ENCODE results near the gene SLC22A15. TPM values are rescaled to one million over a fixed set of nuclear protein-coding genes. Genes with fewer than 3 reads are reported as not detected.
A peak's percentile ranks its signal among the peaks of the same experiment; 100 is the strongest.

The SLC22A15 gene
- polyA plus RNA-seq, 1 donor (not counting 4 experiments of a cell fraction or from before 2014, with no cell fraction given): 14.9 TPM

DNA sequence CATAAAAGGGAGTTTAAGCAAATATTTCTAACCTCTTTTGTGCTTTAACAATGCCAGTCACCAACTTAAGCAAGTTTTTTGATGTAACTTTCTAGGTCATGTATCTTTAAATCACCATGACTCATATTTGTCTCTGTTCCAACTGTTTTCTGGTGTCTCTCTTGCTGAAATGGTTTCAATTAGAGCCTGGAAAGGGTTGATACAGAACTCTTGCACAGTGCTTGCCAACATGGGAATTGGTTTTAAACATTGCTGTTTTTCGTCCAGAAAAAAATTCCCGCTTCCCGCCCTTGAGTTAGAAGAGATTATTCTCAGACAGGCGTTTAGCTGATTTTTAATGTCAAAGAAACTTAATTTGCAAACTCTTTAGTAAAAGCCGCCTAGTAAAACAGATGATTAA is 46.4 kb upstream of the SLC22A15 start:
- no peaks in the 10 kb centered on the region for H4K20me1 ChIP-seq (ENCODE audit: control insufficient read depth, extremely low read depth, insufficient read depth, low read length)
- no peak overlapping the region for H3K9ac ChIP-seq (ENCODE audit: control insufficient read depth, extremely low read depth, insufficient read depth, low read length)
- no peaks in the 10 kb centered on the region for H3K79me2 ChIP-seq (ENCODE audit: control insufficient read depth, insufficient read depth, low read length)
- FAIRE-seq: peak; percentile 92
- no peak overlapping the region for H2AFZ ChIP-seq (ENCODE audit: control insufficient read depth, low read length)
- no peak for TF ChIP-seq EZH2 (IDR thresholded peaks at IDR 0.05; ENCODE audit: low read length)
- TF ChIP-seq, protein P1, sequence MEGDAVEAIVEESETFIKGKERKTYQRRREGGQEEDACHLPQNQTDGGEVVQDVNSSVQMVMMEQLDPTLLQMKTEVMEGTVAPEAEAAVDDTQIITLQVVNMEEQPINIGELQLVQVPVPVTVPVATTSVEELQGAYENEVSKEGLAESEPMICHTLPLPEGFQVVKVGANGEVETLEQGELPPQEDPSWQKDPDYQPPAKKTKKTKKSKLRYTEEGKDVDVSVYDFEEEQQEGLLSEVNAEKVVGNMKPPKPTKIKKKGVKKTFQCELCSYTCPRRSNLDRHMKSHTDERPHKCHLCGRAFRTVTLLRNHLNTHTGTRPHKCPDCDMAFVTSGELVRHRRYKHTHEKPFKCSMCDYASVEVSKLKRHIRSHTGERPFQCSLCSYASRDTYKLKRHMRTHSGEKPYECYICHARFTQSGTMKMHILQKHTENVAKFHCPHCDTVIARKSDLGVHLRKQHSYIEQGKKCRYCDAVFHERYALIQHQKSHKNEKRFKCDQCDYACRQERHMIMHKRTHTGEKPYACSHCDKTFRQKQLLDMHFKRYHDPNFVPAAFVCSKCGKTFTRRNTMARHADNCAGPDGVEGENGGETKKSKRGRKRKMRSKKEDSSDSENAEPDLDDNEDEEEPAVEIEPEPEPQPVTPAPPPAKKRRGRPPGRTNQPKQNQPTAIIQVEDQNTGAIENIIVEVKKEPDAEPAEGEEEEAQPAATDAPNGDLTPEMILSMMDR (optimal IDR thresholded peaks at IDR 0.05 in 1 of 3, IDR thresholded peaks at IDR 0.05 in 1 of 3, conservative IDR thresholded peaks at IDR 0.05 in 1 of 3; ENCODE audit: extremely low read depth in 1 of 3, insufficient read depth in 2 of 3, low read length in 3 of 3): no peak
- DNase-seq (ENCODE audit: low read depth, low spot score): peak; percentile 9
- no peaks in the 10 kb centered on the region for H3K9me3 ChIP-seq (ENCODE audit: control insufficient read depth, low read depth, low read length)
- no peaks in the 10 kb centered on the region for H3K9me1 ChIP-seq (ENCODE audit: control insufficient read depth, extremely low read depth, insufficient read depth, low read length)
- H3K4me2 ChIP-seq (ENCODE audit: control insufficient read depth, extremely low read depth, insufficient read depth, low read depth, low read length): peak overlapping the region; percentile 13
- H3K27me3 ChIP-seq (ENCODE audit: control insufficient read depth, extremely low read depth, insufficient read depth, low read length): no peaks in the 10 kb centered on the region
- no peak overlapping the region for H3K4me3 ChIP-seq (ENCODE audit: control insufficient read depth in 2 of 3, extremely low read depth in 1 of 3, insufficient read depth in 2 of 3, low read depth in 1 of 3, low read length in 3 of 3)
- H3K27ac ChIP-seq (ENCODE audit: control insufficient read depth, insufficient read depth, low read length): no peak overlapping the region
- H3K36me3 ChIP-seq (ENCODE audit: control insufficient read depth in 2 of 2, extremely low read depth in 1 of 2, insufficient read depth in 2 of 2, low read length in 2 of 2): no peaks in the 10 kb centered on the region
- peaks cover 23% of the 10 kb centered on the region for H3K4me1 ChIP-seq (ENCODE audit: control insufficient read depth, extremely low read depth, insufficient read depth, low read length)
- dilution Hi-C loops (cut with MboI; ENCODE audit: extremely low pct_ligation_motif_present, low sequenced_read_pairs): no loop called here

DNA sequence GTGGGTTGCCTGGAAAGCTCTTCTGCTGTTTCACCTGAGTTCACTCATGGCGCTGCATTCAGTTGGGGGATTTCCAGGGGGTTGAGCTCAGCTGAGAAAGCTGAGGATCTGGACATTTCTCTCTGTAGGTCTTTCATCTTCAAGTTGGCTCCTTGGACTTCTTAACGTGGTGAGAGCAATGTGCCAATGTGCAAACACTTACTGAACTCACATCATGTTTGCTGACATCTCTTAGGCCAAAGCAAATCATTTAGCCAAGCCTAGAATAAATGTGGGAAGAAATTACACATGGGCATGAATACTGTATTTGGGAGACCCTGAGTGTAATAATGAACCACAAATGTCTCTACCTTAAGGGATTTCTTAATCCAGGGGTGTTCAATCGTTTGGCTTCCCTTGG is 42.7 kb upstream of the SLC22A15 start:
- Histone ChIP-seq H2AFZ (ENCODE audit: control insufficient read depth, low read length) (no peak overlapping the region), H3K9me1 (ENCODE audit: control insufficient read depth, extremely low read depth, insufficient read depth, low read length) (no peaks in the 10 kb centered on the region), H3K4me1 (ENCODE audit: control insufficient read depth, extremely low read depth, insufficient read depth, low read length) (peaks cover 15% of the 10 kb centered on the region), H3K4me2 (ENCODE audit: control insufficient read depth, extremely low read depth, insufficient read depth, low read depth, low read length) (no peak overlapping the region), H3K79me2 (ENCODE audit: control insufficient read depth, insufficient read depth, low read length) (no peaks in the 10 kb centered on the region), H3K9me3 (ENCODE audit: control insufficient read depth, low read depth, low read length) (no peaks in the 10 kb centered on the region), H3K27me3 (ENCODE audit: control insufficient read depth, extremely low read depth, insufficient read depth, low read length) (no peaks in the 10 kb centered on the region), H3K4me3 (ENCODE audit: control insufficient read depth in 2 of 3, extremely low read depth in 1 of 3, insufficient read depth in 2 of 3, low read depth in 1 of 3, low read length in 3 of 3) (no peak overlapping the region), H4K20me1 (ENCODE audit: control insufficient read depth, extremely low read depth, insufficient read depth, low read length) (no peaks in the 10 kb centered on the region), H3K36me3 (ENCODE audit: control insufficient read depth in 2 of 2, extremely low read depth in 1 of 2, insufficient read depth in 2 of 2, low read length in 2 of 2) (no peaks in the 10 kb centered on the region), H3K9ac (ENCODE audit: control insufficient read depth, extremely low read depth, insufficient read depth, low read length) (no peak overlapping the region), H3K27ac (ENCODE audit: control insufficient read depth, insufficient read depth, low read length) (no peak overlapping the region)
- FAIRE-seq (no peak), DNase-seq (ENCODE audit: low read depth, low spot score) (no peak)
- dilution Hi-C loops (cut with MboI; ENCODE audit: extremely low pct_ligation_motif_present, low sequenced_read_pairs): no loop called here
- TF ChIP-seq EZH2 (IDR thresholded peaks at IDR 0.05; ENCODE audit: low read length): no peak
- TF ChIP-seq, protein P1 (optimal IDR thresholded peaks at IDR 0.05 in 1 of 3, IDR thresholded peaks at IDR 0.05 in 1 of 3, conservative IDR thresholded peaks at IDR 0.05 in 1 of 3; ENCODE audit: extremely low read depth in 1 of 3, insufficient read depth in 2 of 3, low read length in 3 of 3): no peak

All from keratinocyte (primary cell).